Lower lobe of right lung (tissue), 2 donors: ENCODE results near the gene WNT8B. TPM values are rescaled to one million over a fixed set of nuclear protein-coding genes. Genes with fewer than 3 reads are reported as not detected.

ENCODE experiments used
- ATAC-seq, 2 donors: fragments of 200-7000 bp; cut with Tn5 transposase; one replicate each; pipeline ENCODE4 v1.9.1; 2020 to 2022; ENCODE audit warnings: mild to moderate bottlenecking in 2 of 2, moderate library complexity in 2 of 2
- DNase-seq: peaks from one replicate; pipeline ENCODE4 v3.0.0-alpha.2; 2020
- H3K27ac ChIP-seq: fragments of 200-600 bp; one replicate; pipeline ENCODE4 v1.8.0; 2022
- H3K27me3 ChIP-seq: fragments of 200-600 bp; one replicate; pipeline ENCODE4 v1.8.0; 2022; ENCODE audit warnings: low read depth
- H3K36me3 ChIP-seq: fragments of 200-600 bp; one replicate; pipeline ENCODE4 v1.8.0; 2022; ENCODE audit warnings: mild to moderate bottlenecking
- H3K4me1 ChIP-seq: fragments of 200-600 bp; one replicate; pipeline ENCODE4 v1.8.0; 2022
- H3K4me3 ChIP-seq: fragments of 200-600 bp; one replicate; pipeline ENCODE4 v1.8.0; 2022; ENCODE audit warnings: mild to moderate bottlenecking
- H3K9me3 ChIP-seq: fragments of 200-600 bp; one replicate; pipeline ENCODE4 v1.8.0; 2022
- intact Hi-C: fragments of 100-400 bp; cut with DNase I; formaldehyde crosslinking; loops from one replicate; pipeline ENCODE4 v1.11.0; 2022
- total RNA-seq: library from RNA; stranded (reverse); fragmentation: NEBNext Ultra II Directional; extraction: Animal tissue kit (Norgen Biotek cat#: 25700); gene quantifications from one replicate; pipeline ENCODE4 v1.2.1, GENCODE V29; 2021
- TF ChIP-seq, protein P1 (sequence below): fragments of 200-600 bp; IDR thresholded peaks from one replicate; pipeline ENCODE4 v1.8.0; 2022; ENCODE audit warnings: antibody characterized with exemption, mild to moderate bottlenecking
- donor health status: DM: no; HTN: yes; CAD: no; lungs with severe emphysema.

The WNT8B gene
- total RNA-seq, 1 donor from 2014 or later: 0.18 TPM

- TF ChIP-seq, protein P1, sequence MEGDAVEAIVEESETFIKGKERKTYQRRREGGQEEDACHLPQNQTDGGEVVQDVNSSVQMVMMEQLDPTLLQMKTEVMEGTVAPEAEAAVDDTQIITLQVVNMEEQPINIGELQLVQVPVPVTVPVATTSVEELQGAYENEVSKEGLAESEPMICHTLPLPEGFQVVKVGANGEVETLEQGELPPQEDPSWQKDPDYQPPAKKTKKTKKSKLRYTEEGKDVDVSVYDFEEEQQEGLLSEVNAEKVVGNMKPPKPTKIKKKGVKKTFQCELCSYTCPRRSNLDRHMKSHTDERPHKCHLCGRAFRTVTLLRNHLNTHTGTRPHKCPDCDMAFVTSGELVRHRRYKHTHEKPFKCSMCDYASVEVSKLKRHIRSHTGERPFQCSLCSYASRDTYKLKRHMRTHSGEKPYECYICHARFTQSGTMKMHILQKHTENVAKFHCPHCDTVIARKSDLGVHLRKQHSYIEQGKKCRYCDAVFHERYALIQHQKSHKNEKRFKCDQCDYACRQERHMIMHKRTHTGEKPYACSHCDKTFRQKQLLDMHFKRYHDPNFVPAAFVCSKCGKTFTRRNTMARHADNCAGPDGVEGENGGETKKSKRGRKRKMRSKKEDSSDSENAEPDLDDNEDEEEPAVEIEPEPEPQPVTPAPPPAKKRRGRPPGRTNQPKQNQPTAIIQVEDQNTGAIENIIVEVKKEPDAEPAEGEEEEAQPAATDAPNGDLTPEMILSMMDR: no peak
- Histone ChIP-seq H3K9me3 (no peaks in the 10 kb centered on the region), H3K4me3 (peak within 1 kb of the TSS; percentile 50), H3K27ac (no peak within 1 kb of the TSS), H3K27me3 (no peaks in the 10 kb centered on the region), H3K36me3 (peaks cover 19% of the 10 kb centered on the region), H3K4me1 (peaks cover 17% of the 10 kb centered on the region)
- ATAC-seq (peak; percentile 57 to 66), DNase-seq (peak; percentile 52)
- intact Hi-C loops: loop anchor here (5.0 kb wide), 1 partner anchor 182 kb away; no protein-coding TSS in a partner anchor
Measured at GRCh38 chr10:100519311-100520051, 56.7 kb downstream of the WNT8B start, which contains the start of gene SEC31B. SEC31B (minus strand) TSS chr10:100519861; CDS start chr10:100516952, 2,909 bp downstream.

DNA sequence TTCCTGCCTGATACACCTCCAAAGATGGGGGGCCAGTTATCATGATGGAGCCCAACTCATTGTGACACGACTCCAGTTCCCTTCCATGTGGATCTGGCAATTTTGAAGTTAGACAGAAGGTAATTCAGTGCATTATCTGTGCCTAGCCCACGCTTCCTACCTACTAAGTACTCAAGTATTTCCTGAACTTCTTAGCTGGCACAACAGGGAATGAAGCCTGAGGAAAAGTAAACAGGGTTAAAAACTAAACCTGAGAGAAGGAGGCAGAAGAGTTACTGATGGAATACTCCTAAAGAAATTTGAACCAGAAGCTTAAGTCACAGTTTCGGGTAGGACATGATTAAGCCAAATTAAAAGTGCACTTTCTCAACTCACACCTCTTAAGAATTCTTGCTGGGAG, 58.0 kb downstream of the WNT8B start:
- TF ChIP-seq, protein P1: no peak
- Histone ChIP-seq H3K4me3 (no peak overlapping the region), H3K27ac (no peak overlapping the region), H3K36me3 (peaks cover 31% of the 10 kb centered on the region), H3K4me1 (peaks cover 17% of the 10 kb centered on the region), H3K9me3 (no peaks in the 10 kb centered on the region), H3K27me3 (no peaks in the 10 kb centered on the region)
- intact Hi-C loops: no loop called here
- DNase-seq (no peak), ATAC-seq (no peak)

DNA sequence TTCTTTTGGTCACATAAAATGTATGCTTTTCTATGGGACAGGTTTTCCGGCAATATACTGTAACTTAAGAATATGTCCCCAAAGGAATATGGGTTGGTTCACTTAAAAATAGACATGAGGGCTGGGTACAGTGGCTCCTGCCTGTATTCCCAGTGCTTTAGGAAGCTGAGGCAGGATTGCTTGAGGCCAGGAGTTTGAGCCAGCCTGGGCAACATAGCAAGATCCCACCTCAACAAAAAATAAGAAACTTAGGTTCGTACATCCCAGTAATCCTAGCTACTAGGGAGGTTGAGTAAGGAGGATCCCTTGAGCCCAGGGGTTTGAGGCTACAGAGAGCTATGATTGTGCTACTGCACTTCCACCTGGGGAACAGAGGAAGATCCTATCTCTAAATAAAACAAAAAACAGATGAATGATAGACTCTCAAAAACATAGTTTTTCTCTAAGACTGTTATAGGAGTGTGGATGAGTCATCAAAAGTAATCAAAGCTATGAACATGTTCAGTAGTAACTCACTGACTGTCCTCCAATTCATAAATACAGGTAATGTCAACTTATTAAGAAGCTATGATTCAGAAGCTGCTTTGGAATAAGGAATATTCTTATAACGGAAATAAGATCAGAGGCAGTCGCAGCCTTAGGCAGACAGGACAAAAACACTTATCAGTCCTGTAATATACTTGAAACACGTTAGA, 59.4 kb downstream of the WNT8B start:
- TF ChIP-seq, protein P1: no peak
- Histone ChIP-seq H3K36me3 (peaks cover 45% of the 10 kb centered on the region), H3K9me3 (no peaks in the 10 kb centered on the region), H3K27ac (no peak overlapping the region), H3K4me1 (peaks cover 17% of the 10 kb centered on the region), H3K4me3 (no peak overlapping the region), H3K27me3 (no peaks in the 10 kb centered on the region)
- ATAC-seq (no peak), DNase-seq (no peak)
- intact Hi-C loops: no loop called here

DNA sequence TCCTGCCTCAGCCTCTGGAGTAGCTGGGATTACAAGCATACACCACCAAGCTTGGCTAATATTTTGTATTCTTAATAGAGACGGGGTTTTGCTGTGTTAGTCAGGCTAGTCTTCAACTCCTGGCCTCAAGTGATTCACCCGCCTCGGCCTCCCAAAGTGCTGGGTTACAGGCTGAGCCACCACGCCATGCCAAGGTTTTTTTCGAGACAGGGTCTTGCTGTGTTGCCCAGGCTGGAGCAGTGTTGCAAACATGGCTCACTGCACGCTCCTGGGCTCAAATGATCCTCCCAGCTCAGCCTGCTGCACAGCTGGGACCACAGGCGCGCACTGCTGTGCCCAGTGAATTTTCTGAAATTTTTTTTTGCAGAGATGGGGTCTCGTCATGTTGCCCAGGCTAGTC, 60.1 kb downstream of the WNT8B start:
- Histone ChIP-seq H3K36me3 (peaks cover 46% of the 10 kb centered on the region), H3K9me3 (no peaks in the 10 kb centered on the region), H3K4me1 (peaks cover 19% of the 10 kb centered on the region), H3K27ac (no peak overlapping the region), H3K27me3 (no peaks in the 10 kb centered on the region), H3K4me3 (no peak overlapping the region)
- TF ChIP-seq, protein P1: no peak
- intact Hi-C loops: no loop called here
- DNase-seq (no peak), ATAC-seq (no peak)

GRCh38 chr10:100524206-100524605, 61.4 kb downstream of the WNT8B start:
- Histone ChIP-seq H3K4me3 (no peak overlapping the region), H3K27me3 (no peaks in the 10 kb centered on the region), H3K36me3 (peaks cover 46% of the 10 kb centered on the region), H3K27ac (no peak overlapping the region), H3K9me3 (no peaks in the 10 kb centered on the region), H3K4me1 (peaks cover 22% of the 10 kb centered on the region)
- ATAC-seq (no peak), DNase-seq (no peak)
- TF ChIP-seq, protein P1: no peak
- intact Hi-C loops: no loop called here
